Measurements from ENCODE around the gene UGT2A1.

Gene UGT2A1

GRCh38 chr4:69649207-69649606 is 3.8 kb downstream of the UGT2A1 start:
- no peak overlapping the region for H2AFZ ChIP-seq (ENCODE audit: low read depth, low read length)
- H3K36me3 ChIP-seq (ENCODE audit: insufficient read depth, low read length): no peaks in the 10 kb centered on the region
- no peaks in the 10 kb centered on the region for H3K9me3 ChIP-seq (ENCODE audit: low read length)
- peaks cover 7% of the 10 kb centered on the region for H3K4me1 ChIP-seq (ENCODE audit: insufficient read depth, low read length)
- H3K27me3 ChIP-seq (ENCODE audit: insufficient read depth, low read length): no peaks in the 10 kb centered on the region
- H3K4me3 ChIP-seq (ENCODE audit: low read length): no peak overlapping the region

- Histone ChIP-seq H3K36me3 (ENCODE audit: insufficient read depth, low read length) (no peaks in the 10 kb centered on the region), H3K4me1 (ENCODE audit: insufficient read depth, low read length) (no peaks in the 10 kb centered on the region), H3K9me3 (ENCODE audit: low read length) (no peaks in the 10 kb centered on the region), H3K4me3 (ENCODE audit: low read length) (no peak overlapping the region), H3K27me3 (ENCODE audit: insufficient read depth, low read length) (no peaks in the 10 kb centered on the region), H2AFZ (ENCODE audit: low read depth, low read length) (no peak overlapping the region)
Measured at GRCh38 chr4:69642961-69643360, 10.1 kb downstream of the UGT2A1 start.

DNA sequence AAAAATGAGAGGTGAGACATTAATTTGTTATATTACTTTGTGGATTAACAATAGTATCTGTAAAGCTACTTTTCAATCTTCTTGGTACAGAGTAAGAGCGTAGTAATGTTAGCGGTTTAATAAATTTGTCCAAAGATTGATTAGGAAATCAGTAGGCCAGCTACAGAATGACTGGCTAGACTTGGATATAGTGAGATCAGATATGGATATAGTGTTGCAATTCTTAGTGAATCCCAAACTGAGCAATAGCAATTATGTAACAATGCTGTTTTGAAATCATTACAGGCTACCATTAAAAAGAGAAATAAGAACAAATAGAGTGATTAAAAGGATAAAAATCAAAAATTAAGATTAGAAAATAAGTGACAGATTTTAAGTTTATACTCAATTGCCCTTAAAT is 12.8 kb downstream of the UGT2A1 start:
- H3K36me3 ChIP-seq (ENCODE audit: insufficient read depth, low read length): no peaks in the 10 kb centered on the region
- H2AFZ ChIP-seq (ENCODE audit: low read depth, low read length): no peak overlapping the region
- H3K4me1 ChIP-seq (ENCODE audit: insufficient read depth, low read length): no peaks in the 10 kb centered on the region
- H3K4me3 ChIP-seq (ENCODE audit: low read length): no peak overlapping the region
- H3K9me3 ChIP-seq (ENCODE audit: low read length): no peaks in the 10 kb centered on the region
- H3K27me3 ChIP-seq (ENCODE audit: insufficient read depth, low read length): no peaks in the 10 kb centered on the region

- Histone ChIP-seq H2AFZ (ENCODE audit: low read depth, low read length) (no peak within 1 kb of the TSS), H3K36me3 (ENCODE audit: insufficient read depth, low read length) (no peaks in the 10 kb centered on the region), H3K4me3 (ENCODE audit: low read length) (no peak within 1 kb of the TSS), H3K4me1 (ENCODE audit: insufficient read depth, low read length) (no peaks in the 10 kb centered on the region), H3K9me3 (ENCODE audit: low read length) (no peaks in the 10 kb centered on the region), H3K27me3 (ENCODE audit: insufficient read depth, low read length) (no peaks in the 10 kb centered on the region)
Measured at GRCh38 chr4:69639542-69639941, 13.5 kb downstream of the UGT2A1 start, which contains the start of gene UGT2A2. TSS of gene UGT2A2 (minus strand) at chr4:69639642. CDS start at chr4:69639640, 2 bp downstream.

- Histone ChIP-seq H3K4me1 (ENCODE audit: insufficient read depth, low read length) (no peaks in the 10 kb centered on the region), H3K4me3 (ENCODE audit: low read length) (no peak overlapping the region), H3K36me3 (ENCODE audit: insufficient read depth, low read length) (no peaks in the 10 kb centered on the region), H3K27me3 (ENCODE audit: insufficient read depth, low read length) (no peaks in the 10 kb centered on the region), H3K9me3 (ENCODE audit: low read length) (no peaks in the 10 kb centered on the region), H2AFZ (ENCODE audit: low read depth, low read length) (no peak overlapping the region)
Measured at GRCh38 chr4:69617083-69617694, 35.9 kb downstream of the UGT2A1 start.

- no peaks in the 10 kb centered on the region for H3K27me3 ChIP-seq (ENCODE audit: insufficient read depth, low read length)
- H3K4me1 ChIP-seq (ENCODE audit: insufficient read depth, low read length): no peaks in the 10 kb centered on the region
- no peaks in the 10 kb centered on the region for H3K36me3 ChIP-seq (ENCODE audit: insufficient read depth, low read length)
- no peak overlapping the region for H2AFZ ChIP-seq (ENCODE audit: low read depth, low read length)
- H3K4me3 ChIP-seq (ENCODE audit: low read length): no peak overlapping the region
- no peaks in the 10 kb centered on the region for H3K9me3 ChIP-seq (ENCODE audit: low read length)
Measured at GRCh38 chr4:69610484-69610883, 42.6 kb downstream of the UGT2A1 start.

GRCh38 chr4:69601065-69601464 is 52.0 kb downstream of the UGT2A1 start:
- no peak overlapping the region for H3K4me3 ChIP-seq (ENCODE audit: low read length)
- H3K4me1 ChIP-seq (ENCODE audit: insufficient read depth, low read length): no peaks in the 10 kb centered on the region
- H3K27me3 ChIP-seq (ENCODE audit: insufficient read depth, low read length): no peaks in the 10 kb centered on the region
- no peak overlapping the region for H2AFZ ChIP-seq (ENCODE audit: low read depth, low read length)
- H3K9me3 ChIP-seq (ENCODE audit: low read length): no peaks in the 10 kb centered on the region
- no peaks in the 10 kb centered on the region for H3K36me3 ChIP-seq (ENCODE audit: insufficient read depth, low read length)

DNA sequence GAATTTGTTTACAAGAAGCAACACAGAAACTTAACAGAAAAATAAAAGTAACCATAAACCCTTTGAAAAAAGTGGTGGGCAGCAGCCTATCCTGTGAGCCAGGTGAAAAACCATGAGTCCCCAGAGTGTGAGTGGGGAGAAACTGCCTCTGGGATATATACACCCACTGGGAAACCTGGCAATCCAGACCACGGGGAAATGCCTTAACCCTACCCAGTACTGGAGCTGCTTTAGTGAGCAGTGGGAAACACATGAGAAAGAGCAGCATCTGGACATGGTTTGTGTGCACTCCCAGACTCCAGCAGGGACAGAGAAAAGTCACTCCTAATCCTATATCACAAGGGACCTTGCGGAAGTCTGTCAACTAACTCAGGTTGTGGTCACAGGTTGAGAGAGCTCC is 53.0 kb downstream of the UGT2A1 start:
- H3K4me1 ChIP-seq (ENCODE audit: insufficient read depth, low read length): no peaks in the 10 kb centered on the region
- no peaks in the 10 kb centered on the region for H3K27me3 ChIP-seq (ENCODE audit: insufficient read depth, low read length)
- no peak overlapping the region for H2AFZ ChIP-seq (ENCODE audit: low read depth, low read length)
- H3K36me3 ChIP-seq (ENCODE audit: insufficient read depth, low read length): no peaks in the 10 kb centered on the region
- no peaks in the 10 kb centered on the region for H3K9me3 ChIP-seq (ENCODE audit: low read length)
- H3K4me3 ChIP-seq (ENCODE audit: low read length): no peak overlapping the region

GRCh38 chr4:69594382-69594781 is 58.7 kb downstream of the UGT2A1 start:
- H2AFZ ChIP-seq (ENCODE audit: low read depth, low read length): no peak overlapping the region
- no peaks in the 10 kb centered on the region for H3K4me1 ChIP-seq (ENCODE audit: insufficient read depth, low read length)
- no peaks in the 10 kb centered on the region for H3K9me3 ChIP-seq (ENCODE audit: low read length)
- no peaks in the 10 kb centered on the region for H3K27me3 ChIP-seq (ENCODE audit: insufficient read depth, low read length)
- H3K36me3 ChIP-seq (ENCODE audit: insufficient read depth, low read length): no peaks in the 10 kb centered on the region
- H3K4me3 ChIP-seq (ENCODE audit: low read length): no peak overlapping the region

DNA sequence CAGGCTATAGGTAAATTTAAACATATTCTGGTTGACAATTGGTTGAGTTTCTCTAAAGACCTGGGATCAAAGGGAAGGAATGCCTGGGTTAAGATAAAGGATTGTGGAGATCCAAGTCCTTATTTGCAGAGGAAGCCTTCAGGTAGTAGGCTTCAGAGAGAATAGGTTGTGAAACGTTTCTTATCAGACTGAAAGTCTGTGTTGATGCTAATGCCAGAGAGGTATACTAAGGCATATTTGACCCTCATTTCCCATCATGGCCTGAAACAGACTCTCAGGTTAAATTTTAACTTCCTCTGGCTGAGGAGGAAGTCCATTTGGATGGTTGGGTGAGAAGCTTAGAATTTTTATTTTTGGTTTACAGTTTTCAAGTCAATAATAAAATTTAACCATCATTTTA is 61.7 kb downstream of the UGT2A1 start:
- no peaks in the 10 kb centered on the region for H3K36me3 ChIP-seq (ENCODE audit: insufficient read depth, low read length)
- no peak overlapping the region for H2AFZ ChIP-seq (ENCODE audit: low read depth, low read length)
- no peak overlapping the region for H3K4me3 ChIP-seq (ENCODE audit: low read length)

GRCh38 chr4:69589884-69590283 is 63.2 kb downstream of the UGT2A1 start:
- Histone ChIP-seq H3K4me1 (ENCODE audit: insufficient read depth, low read length) (no peaks in the 10 kb centered on the region), H3K36me3 (ENCODE audit: insufficient read depth, low read length) (no peaks in the 10 kb centered on the region), H3K9me3 (ENCODE audit: low read length) (no peaks in the 10 kb centered on the region), H3K27me3 (ENCODE audit: insufficient read depth, low read length) (no peaks in the 10 kb centered on the region), H2AFZ (ENCODE audit: low read depth, low read length) (no peak overlapping the region), H3K4me3 (ENCODE audit: low read length) (no peak overlapping the region)

More for the DNA sequence above, 61.7 kb downstream of the UGT2A1 start:
- Histone ChIP-seq H3K9me3 (ENCODE audit: low read length) (no peaks in the 10 kb centered on the region), H3K4me1 (ENCODE audit: insufficient read depth, low read length) (no peaks in the 10 kb centered on the region), H3K27me3 (ENCODE audit: insufficient read depth, low read length) (no peaks in the 10 kb centered on the region)

GRCh38 chr4:69584135-69584534 is 68.9 kb downstream of the UGT2A1 start:
- Histone ChIP-seq H3K4me1 (ENCODE audit: insufficient read depth, low read length) (no peaks in the 10 kb centered on the region), H3K36me3 (ENCODE audit: insufficient read depth, low read length) (no peaks in the 10 kb centered on the region), H3K27me3 (ENCODE audit: insufficient read depth, low read length) (no peaks in the 10 kb centered on the region), H3K9me3 (ENCODE audit: low read length) (no peaks in the 10 kb centered on the region), H3K4me3 (ENCODE audit: low read length) (no peak overlapping the region), H2AFZ (ENCODE audit: low read depth, low read length) (no peak overlapping the region)

DNA sequence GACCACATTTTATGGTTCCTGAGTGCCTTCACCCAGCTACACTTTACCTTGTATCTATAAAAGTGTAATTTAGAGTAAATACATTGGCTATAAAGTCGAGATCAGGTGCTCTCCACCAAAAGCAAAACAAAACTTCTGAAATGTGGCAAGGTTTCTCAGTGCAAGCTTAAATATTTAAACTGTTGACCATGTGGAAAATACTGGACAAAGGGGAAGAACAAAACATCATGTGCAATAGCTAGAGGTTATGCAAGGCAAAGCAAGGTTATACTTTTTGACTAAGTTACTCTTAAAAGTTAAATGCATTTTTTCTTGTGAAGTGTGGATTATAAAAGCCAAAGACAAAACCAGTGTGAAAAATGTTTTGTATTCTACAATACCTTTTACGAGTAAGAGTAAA is 69.5 kb downstream of the UGT2A1 start:
- Histone ChIP-seq H2AFZ (ENCODE audit: low read depth, low read length) (no peak overlapping the region), H3K4me1 (ENCODE audit: insufficient read depth, low read length) (no peaks in the 10 kb centered on the region), H3K4me3 (ENCODE audit: low read length) (no peak overlapping the region), H3K36me3 (ENCODE audit: insufficient read depth, low read length) (no peaks in the 10 kb centered on the region), H3K27me3 (ENCODE audit: insufficient read depth, low read length) (no peaks in the 10 kb centered on the region), H3K9me3 (ENCODE audit: low read length) (no peaks in the 10 kb centered on the region)

- H3K4me1 ChIP-seq (ENCODE audit: insufficient read depth, low read length): no peaks in the 10 kb centered on the region
- no peak overlapping the region for H2AFZ ChIP-seq (ENCODE audit: low read depth, low read length)
Measured at GRCh38 chr4:69577245-69577644, 75.8 kb downstream of the UGT2A1 start.

More at GRCh38 chr4:69577245-69577644, 75.8 kb downstream of the UGT2A1 start:
- no peaks in the 10 kb centered on the region for H3K27me3 ChIP-seq (ENCODE audit: insufficient read depth, low read length)
- no peak overlapping the region for H3K4me3 ChIP-seq (ENCODE audit: low read length)
- H3K9me3 ChIP-seq (ENCODE audit: low read length): no peaks in the 10 kb centered on the region
- H3K36me3 ChIP-seq (ENCODE audit: insufficient read depth, low read length): no peaks in the 10 kb centered on the region
